MCF 10A (cell line): ENCODE results near the gene WAC. TPM values are rescaled to one million over a fixed set of nuclear protein-coding genes. Genes with fewer than 3 reads are reported as not detected.
A peak's percentile ranks its signal among the peaks of the same experiment; 100 is the strongest.

Experiments
- BruUV-seq: library from RNA; stranded (reverse); fragments of 400-500 nt; replicated peaks from 2 replicates; lab custom pipeline; 2021; lab: Mats Ljungman, UMichigan
- CTCF ChIA-PET: fragments of 300-600 bp; sonication (Branson Sonifier 250); formaldehyde crosslinking; extraction: SDS; loops from one replicate; lab custom pipeline; 2021; ENCODE audit warnings: antibody characterized with exemption, inconsistent platforms; lab: Yijun Ruan, JAX
- POLR2A ChIA-PET: fragments of 300-600, 350-650 bp; sonication (Branson Sonifier 250); formaldehyde crosslinking; extraction: SDS; loops from one replicate; lab custom pipeline; 2020; ENCODE audit warnings: antibody characterized with exemption, inconsistent platforms; lab: Yijun Ruan, JAX
- DNase-seq: peaks from one replicate; pipeline ENCODE4 v3.0.0-alpha.2; 2018; ENCODE audit not compliant: unreplicated experiment
- H3K27ac Mint-ChIP-seq: one replicate; pipeline ENCODE4 v1.8.0; 2022; ENCODE audit warnings: mild to moderate bottlenecking, low read depth, mixed read lengths; ENCODE audit not compliant: unreplicated experiment
- H3K27me3 Mint-ChIP-seq: one replicate; pipeline ENCODE4 v1.8.0; 2022; ENCODE audit warnings: mixed read lengths; ENCODE audit not compliant: insufficient read depth, unreplicated experiment
- H3K36me3 Mint-ChIP-seq: one replicate; pipeline ENCODE4 v1.8.0; 2022; ENCODE audit warnings: mild to moderate bottlenecking, moderate library complexity, mixed read lengths; ENCODE audit not compliant: insufficient read depth, unreplicated experiment
- H3K4me1 Mint-ChIP-seq: one replicate; pipeline ENCODE4 v1.8.0; 2022; ENCODE audit warnings: mixed read lengths; ENCODE audit not compliant: insufficient read depth, unreplicated experiment
- H3K4me3 Mint-ChIP-seq: one replicate; pipeline ENCODE4 v1.8.0; 2022; ENCODE audit warnings: mild to moderate bottlenecking, moderate library complexity, mixed read lengths; ENCODE audit not compliant: unreplicated experiment
- H3K9me3 Mint-ChIP-seq: one replicate; pipeline ENCODE4 v1.8.0; 2022; ENCODE audit warnings: mixed read lengths; ENCODE audit not compliant: unreplicated experiment
- CTCF ChIP-seq: fragments of 200-600 bp; IDR thresholded peaks from one replicate; pipeline ENCODE4 v1.8.0; 2022; ENCODE audit warnings: antibody characterized with exemption, mild to moderate bottlenecking; ENCODE audit not compliant: unreplicated experiment
- intact Hi-C: fragments of 100-400 bp; cut with micrococcal nuclease; formaldehyde crosslinking; loops from 2 replicates; pipeline ENCODE4 v1.14.1; 2022
- total RNA-seq: library from RNA; stranded (reverse); gene quantifications from 2 replicates; pipeline ENCODE4 v1.2.3, GENCODE V29; 2022

Gene WAC
- total RNA-seq, 1 experiment from 2014 or later, result 155 TPM

GRCh38 chr10:28587970-28588290, 55.0 kb downstream of the WAC start:
- peaks cover 82% of the 10 kb centered on the region for H3K36me3 Mint-ChIP-seq
- peaks cover 26% of the 10 kb centered on the region for H3K4me1 Mint-ChIP-seq
- no peak overlapping the region for H3K4me3 Mint-ChIP-seq
- ChIA-PET POLR2A (interaction anchor here (0.7 to 1.2 kb wide), 4 partner anchors 11 to 339 kb away, joined by 3 to 6 read pairs (median 4); partner anchors contain the start of gene WAC), CTCF (interaction anchor here (0.6 kb wide), 2 partner anchors 53 to 157 kb away, joined by 3 to 4 read pairs; no protein-coding TSS in a partner anchor)
- DNase-seq, result peak; percentile 67
- peak; percentile 22 for TF ChIP-seq CTCF
- BruUV-seq, result no TSS peak
- no peaks in the 10 kb centered on the region for H3K27me3 Mint-ChIP-seq
- intact Hi-C loops, result no loop called here
- H3K27ac Mint-ChIP-seq, result no peak overlapping the region
- no peaks in the 10 kb centered on the region for H3K9me3 Mint-ChIP-seq

- CTCF ChIA-PET, result interaction anchor here (0.6 kb wide), 1 partner anchor 59 kb away, joined by 3 read pairs; no protein-coding TSS in a partner anchor
- no TSS peak for BruUV-seq
Measured at GRCh38 chr10:28592953-28593352, 60.0 kb downstream of the WAC start.

GRCh38 chr10:28593811-28594210, 60.9 kb downstream of the WAC start:
- DNase-seq, result no peak
- H3K9me3 Mint-ChIP-seq, result no peaks in the 10 kb centered on the region
- peaks cover 85% of the 10 kb centered on the region for H3K36me3 Mint-ChIP-seq
- ChIA-PET CTCF (no interaction called here), POLR2A (interaction anchor here (1.2 to 1.3 kb wide), 2 partner anchors 11 to 59 kb away, joined by 3 to 4 read pairs; no protein-coding TSS in a partner anchor)
- no peaks in the 10 kb centered on the region for H3K27me3 Mint-ChIP-seq
- H3K4me3 Mint-ChIP-seq, result no peak overlapping the region
- H3K27ac Mint-ChIP-seq, result no peak overlapping the region
- intact Hi-C loops, result loop anchor here (1.0 kb wide), 1 partner anchor 162 kb away; no protein-coding TSS in a partner anchor
- peaks cover 22% of the 10 kb centered on the region for H3K4me1 Mint-ChIP-seq
- TF ChIP-seq CTCF, result no peak
- BruUV-seq, result no TSS peak

More at GRCh38 chr10:28592953-28593352, 60.0 kb downstream of the WAC start:
- no peak overlapping the region for H3K27ac Mint-ChIP-seq
- intact Hi-C loops, result loop anchor here (1.0 kb wide), 1 partner anchor 161 kb away; no protein-coding TSS in a partner anchor
- DNase-seq, result peak; percentile 62
- H3K4me3 Mint-ChIP-seq, result peak overlapping the region; percentile 6
- no peak for TF ChIP-seq CTCF
- H3K36me3 Mint-ChIP-seq, result peaks cover 87% of the 10 kb centered on the region
- POLR2A ChIA-PET, result interaction anchor here (0.7 to 1.3 kb wide), 2 partner anchors 17 to 58 kb away, joined by 3 to 5 read pairs; no protein-coding TSS in a partner anchor
- H3K9me3 Mint-ChIP-seq, result no peaks in the 10 kb centered on the region
- H3K4me1 Mint-ChIP-seq, result peaks cover 21% of the 10 kb centered on the region
- no peaks in the 10 kb centered on the region for H3K27me3 Mint-ChIP-seq

- BruUV-seq, result no TSS peak
- no peak for DNase-seq
- no peaks in the 10 kb centered on the region for H3K9me3 Mint-ChIP-seq
- no peaks in the 10 kb centered on the region for H3K27me3 Mint-ChIP-seq
- no peak overlapping the region for H3K4me3 Mint-ChIP-seq
- H3K27ac Mint-ChIP-seq, result no peak overlapping the region
- ChIA-PET POLR2A (interaction anchor here (1.2 kb wide), 1 partner anchor 10 kb away, joined by 4 read pairs; no protein-coding TSS in a partner anchor), CTCF (no interaction called here)
- peaks cover 79% of the 10 kb centered on the region for H3K36me3 Mint-ChIP-seq
- H3K4me1 Mint-ChIP-seq, result peaks cover 25% of the 10 kb centered on the region
- TF ChIP-seq CTCF, result no peak
- intact Hi-C loops, result no loop called here
Measured at GRCh38 chr10:28594406-28594805, 61.5 kb downstream of the WAC start.
